Ishikawa (cell line): ENCODE data around the gene C18orf63.

ENCODE experiments used
- CEBPB ChIP-seq: IDR thresholded peaks from 2 replicates; pipeline ENCODE4 v1.6.1; 2012
- CREB1 ChIP-seq: IDR thresholded peaks from 2 replicates; pipeline ENCODE4 v1.6.1; 2012; ENCODE audit warnings: low read depth
- EGR1 ChIP-seq: IDR thresholded peaks from 2 replicates; pipeline ENCODE4 v1.6.1; 2012
- EP300 ChIP-seq: IDR thresholded peaks from 2 replicates; pipeline ENCODE4 v1.6.1; 2012; ENCODE audit warnings: borderline replicate concordance
- FOXM1 ChIP-seq: IDR thresholded peaks from 2 replicates; pipeline ENCODE4 v1.6.1; 2012; ENCODE audit warnings: low read depth, borderline replicate concordance
- NFIC ChIP-seq: IDR thresholded peaks from 2 replicates; pipeline ENCODE4 v1.6.1; 2012
- RAD21 ChIP-seq: IDR thresholded peaks from 2 replicates; pipeline ENCODE4 v1.6.1; 2012; ENCODE audit warnings: low read depth
- TAF1 ChIP-seq: IDR thresholded peaks from 2 replicates; pipeline ENCODE4 v1.6.1; 2012; ENCODE audit warnings: low read depth, mild to moderate bottlenecking
- TCF12 ChIP-seq: IDR thresholded peaks from 2 replicates; pipeline ENCODE4 v1.6.1; 2012; ENCODE audit warnings: low read depth
- TEAD4 ChIP-seq: IDR thresholded peaks from 2 replicates; pipeline ENCODE4 v1.6.1; 2012
- YY1 ChIP-seq: IDR thresholded peaks from 2 replicates; pipeline ENCODE4 v1.6.1; 2012; ENCODE audit warnings: low read depth
- ZBTB7A ChIP-seq: IDR thresholded peaks from 2 replicates; pipeline ENCODE4 v1.6.1; 2012; ENCODE audit warnings: low read depth
- TF ChIP-seq, protein P1 (sequence below): IDR thresholded peaks from 2 replicates; pipeline ENCODE4 v1.6.1; 2012
- TF ChIP-seq, protein P2 (sequence below): IDR thresholded peaks from 2 replicates; pipeline ENCODE4 v1.6.1; 2012; ENCODE audit warnings: low read depth, mild to moderate bottlenecking
- TF ChIP-seq, protein P3 (sequence below): IDR thresholded peaks from 2 replicates; pipeline ENCODE4 v1.6.1; 2012

The C18orf63 gene

DNA sequence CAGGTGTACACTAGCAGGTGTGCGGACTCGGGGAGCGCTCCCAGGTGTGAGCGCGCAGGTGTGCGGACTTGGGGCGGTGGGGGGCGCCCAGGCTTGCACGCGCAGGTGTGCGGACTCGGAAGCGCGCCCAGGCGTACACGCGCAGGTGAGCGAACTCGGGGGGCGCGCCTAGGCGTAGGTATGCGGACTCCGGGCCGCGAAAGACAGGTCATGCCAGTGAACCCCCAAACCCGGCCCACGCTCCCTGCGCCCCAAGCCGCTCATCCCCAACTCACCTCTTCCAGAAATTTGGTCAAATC, 24.2 kb upstream of the C18orf63 start:
- no peak for TF ChIP-seq EGR1
- no peak for TF ChIP-seq YY1
- TF ChIP-seq, protein P1, sequence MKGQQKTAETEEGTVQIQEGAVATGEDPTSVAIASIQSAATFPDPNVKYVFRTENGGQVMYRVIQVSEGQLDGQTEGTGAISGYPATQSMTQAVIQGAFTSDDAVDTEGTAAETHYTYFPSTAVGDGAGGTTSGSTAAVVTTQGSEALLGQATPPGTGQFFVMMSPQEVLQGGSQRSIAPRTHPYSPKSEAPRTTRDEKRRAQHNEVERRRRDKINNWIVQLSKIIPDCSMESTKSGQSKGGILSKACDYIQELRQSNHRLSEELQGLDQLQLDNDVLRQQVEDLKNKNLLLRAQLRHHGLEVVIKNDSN, result no peak
- TF ChIP-seq RAD21, result no peak
- TF ChIP-seq NFIC, result 0 out of 2 replicates have a peak, but pooled peaks have one; percentile 2

DNA sequence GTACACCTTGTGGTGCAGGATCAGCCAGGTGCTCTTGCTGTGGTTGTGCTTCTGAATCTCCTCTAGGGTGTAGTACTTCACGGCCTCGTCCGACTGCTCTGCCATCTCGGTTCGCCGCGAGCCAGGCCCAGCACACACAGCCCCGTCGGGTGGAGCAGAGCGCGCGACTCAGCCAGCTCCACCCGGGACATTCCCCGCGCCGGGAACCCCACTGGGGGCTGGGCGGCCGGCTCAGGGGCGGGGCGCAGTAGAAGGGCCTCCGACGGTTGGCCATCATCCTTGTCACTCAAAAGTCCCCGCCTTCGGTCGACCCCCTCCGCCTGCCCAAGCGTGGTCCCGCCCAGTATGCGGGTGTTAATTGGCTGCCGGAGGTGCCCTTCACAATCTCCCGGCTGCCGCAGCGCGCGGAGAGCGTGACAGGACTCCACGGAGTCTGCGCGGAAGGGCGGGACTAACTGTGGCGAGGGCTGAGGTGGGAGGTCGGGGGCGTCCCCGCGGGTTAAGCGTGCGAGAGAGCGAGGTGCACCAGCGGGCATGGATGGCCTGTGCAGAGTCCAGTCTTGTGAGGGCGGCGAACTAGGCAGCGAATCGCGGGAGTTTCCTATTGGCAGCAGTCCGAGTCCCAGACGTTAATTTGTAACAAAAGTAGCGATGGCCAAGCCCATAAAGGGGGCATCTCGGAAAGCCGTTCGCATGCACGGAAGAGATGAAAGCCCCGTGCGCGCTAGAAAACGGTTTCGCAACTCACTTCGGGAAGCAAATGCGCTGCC, 23.7 kb upstream of the C18orf63 start, which contains the start of gene CYB5A:
CYB5A (minus strand) TSS at position 193 of the 770 bp plus-strand sequence; CDS start at position 105, 88 bp downstream.
- TF ChIP-seq CEBPB (peak; percentile 88), YY1 (no peak), TEAD4 (no peak), CREB1 (peak; percentile 53), EP300 (0 out of 2 replicates have a peak, but pooled peaks have one; percentile 21), ZBTB7A (peak; percentile 99), NFIC (peak; percentile 27; the same call in 1 of the 2 replicates), RAD21 (no peak), TCF12 (peak; percentile 47; the same call in 1 of the 2 replicates), FOXM1 (no peak), TAF1 (peak; percentile 78), EGR1 (peak; percentile 74)
- TF ChIP-seq, protein P1, result peak; percentile 4; the same call in 1 of the 2 replicates
- TF ChIP-seq, protein P2, sequence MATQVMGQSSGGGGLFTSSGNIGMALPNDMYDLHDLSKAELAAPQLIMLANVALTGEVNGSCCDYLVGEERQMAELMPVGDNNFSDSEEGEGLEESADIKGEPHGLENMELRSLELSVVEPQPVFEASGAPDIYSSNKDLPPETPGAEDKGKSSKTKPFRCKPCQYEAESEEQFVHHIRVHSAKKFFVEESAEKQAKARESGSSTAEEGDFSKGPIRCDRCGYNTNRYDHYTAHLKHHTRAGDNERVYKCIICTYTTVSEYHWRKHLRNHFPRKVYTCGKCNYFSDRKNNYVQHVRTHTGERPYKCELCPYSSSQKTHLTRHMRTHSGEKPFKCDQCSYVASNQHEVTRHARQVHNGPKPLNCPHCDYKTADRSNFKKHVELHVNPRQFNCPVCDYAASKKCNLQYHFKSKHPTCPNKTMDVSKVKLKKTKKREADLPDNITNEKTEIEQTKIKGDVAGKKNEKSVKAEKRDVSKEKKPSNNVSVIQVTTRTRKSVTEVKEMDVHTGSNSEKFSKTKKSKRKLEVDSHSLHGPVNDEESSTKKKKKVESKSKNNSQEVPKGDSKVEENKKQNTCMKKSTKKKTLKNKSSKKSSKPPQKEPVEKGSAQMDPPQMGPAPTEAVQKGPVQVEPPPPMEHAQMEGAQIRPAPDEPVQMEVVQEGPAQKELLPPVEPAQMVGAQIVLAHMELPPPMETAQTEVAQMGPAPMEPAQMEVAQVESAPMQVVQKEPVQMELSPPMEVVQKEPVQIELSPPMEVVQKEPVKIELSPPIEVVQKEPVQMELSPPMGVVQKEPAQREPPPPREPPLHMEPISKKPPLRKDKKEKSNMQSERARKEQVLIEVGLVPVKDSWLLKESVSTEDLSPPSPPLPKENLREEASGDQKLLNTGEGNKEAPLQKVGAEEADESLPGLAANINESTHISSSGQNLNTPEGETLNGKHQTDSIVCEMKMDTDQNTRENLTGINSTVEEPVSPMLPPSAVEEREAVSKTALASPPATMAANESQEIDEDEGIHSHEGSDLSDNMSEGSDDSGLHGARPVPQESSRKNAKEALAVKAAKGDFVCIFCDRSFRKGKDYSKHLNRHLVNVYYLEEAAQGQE, result no peak
- TF ChIP-seq, protein P3, sequence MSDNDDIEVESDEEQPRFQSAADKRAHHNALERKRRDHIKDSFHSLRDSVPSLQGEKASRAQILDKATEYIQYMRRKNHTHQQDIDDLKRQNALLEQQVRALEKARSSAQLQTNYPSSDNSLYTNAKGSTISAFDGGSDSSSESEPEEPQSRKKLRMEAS, result peak; percentile 93

DNA sequence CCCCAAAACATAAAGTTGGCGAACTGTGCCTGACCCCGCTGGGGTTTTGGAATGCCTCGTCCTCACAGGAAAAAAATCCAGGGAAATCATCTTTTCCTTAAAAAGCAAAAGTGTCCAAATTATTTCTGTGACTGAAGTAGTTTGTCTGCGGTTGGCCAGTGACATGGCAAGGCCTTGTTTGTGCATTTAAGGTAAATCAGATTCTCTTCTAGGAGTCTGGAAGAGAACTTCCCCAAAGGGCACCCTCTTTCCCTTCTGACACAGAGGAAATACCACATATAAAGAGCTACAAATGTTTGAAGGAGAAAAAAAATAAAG, 23.1 kb upstream of the C18orf63 start:
- TF ChIP-seq FOXM1, result no peak
- TF ChIP-seq ZBTB7A, result no peak
- TF ChIP-seq RAD21, result no peak
- TF ChIP-seq EGR1, result no peak
- TF ChIP-seq, protein P3, result no peak
- no peak for TF ChIP-seq CEBPB
- TF ChIP-seq YY1, result no peak
- TF ChIP-seq EP300, result no peak
- TF ChIP-seq, protein P2, result no peak
- TF ChIP-seq NFIC, result no peak
- no peak for TF ChIP-seq TAF1
- no peak for TF ChIP-seq CREB1
- TF ChIP-seq TEAD4, result no peak
- TF ChIP-seq, protein P1, result no peak
- no peak for TF ChIP-seq TCF12

DNA sequence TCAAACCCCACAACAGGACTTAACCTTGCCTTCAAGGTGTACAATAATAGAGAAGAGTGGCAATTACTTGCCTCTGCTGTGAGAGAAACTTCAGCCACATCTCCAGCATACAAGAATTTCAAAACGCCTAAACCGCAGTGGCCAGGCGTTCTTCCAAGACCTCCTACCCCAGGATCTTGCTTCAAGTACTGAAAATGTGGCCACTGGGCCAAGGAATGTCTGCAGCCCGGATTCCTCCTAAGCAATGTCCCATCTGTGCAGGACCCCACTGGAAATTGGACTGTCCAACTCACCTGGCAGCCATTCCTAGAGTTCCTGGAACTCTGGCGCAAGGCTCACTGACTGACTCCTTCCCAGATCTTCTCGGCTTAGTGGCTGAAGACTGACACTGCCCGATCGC, 21.1 kb upstream of the C18orf63 start:
- TF ChIP-seq YY1 (no peak), EP300 (no peak), CEBPB (no peak), CREB1 (no peak), EGR1 (no peak)

DNA sequence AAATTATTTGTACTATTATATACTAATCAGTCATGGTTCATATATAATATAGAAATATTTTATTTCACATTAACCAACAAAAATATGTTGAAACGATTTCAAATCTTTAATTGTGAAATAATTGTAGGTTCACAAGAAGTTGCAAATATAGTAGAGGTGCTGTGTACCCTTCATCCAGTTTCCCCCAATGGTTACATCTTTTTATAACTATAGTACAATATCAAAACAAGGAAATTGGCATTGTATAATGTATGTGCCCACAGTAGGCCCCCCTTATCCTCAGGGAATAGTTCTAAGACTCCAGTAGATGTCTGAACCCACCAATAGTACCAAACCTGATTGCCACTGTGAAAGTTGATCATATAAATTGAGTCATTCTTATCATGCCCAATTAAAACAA, 16.5 kb upstream of the C18orf63 start:
- TF ChIP-seq RAD21 (no peak), YY1 (no peak), EGR1 (no peak), TCF12 (no peak), ZBTB7A (no peak), EP300 (no peak), CREB1 (no peak), TAF1 (no peak), TEAD4 (no peak), FOXM1 (no peak), CEBPB (no peak)
- TF ChIP-seq, protein P1, result no peak
- TF ChIP-seq, protein P3, result no peak
- TF ChIP-seq, protein P2, result no peak
